Lower leg skin (tissue), 3 donors: ENCODE measurements around the gene NFKB2.

ENCODE experiments used
- POLR2A ChIP-seq, 2 donors: fragments of 450-650 bp; IDR thresholded peaks; one replicate each; pipeline ENCODE4 v1.6.1; 2016 to 2017; ENCODE audit warnings: antibody characterized with exemption in 2 of 2, mild to moderate bottlenecking in 1 of 2, moderate library complexity in 1 of 2
- TF ChIP-seq, protein P1 (sequence below), 3 donors: fragments of 450-650 bp; IDR thresholded peaks; one replicate each; pipeline ENCODE4 v1.5.1; 2016; ENCODE audit warnings: antibody characterized with exemption in 3 of 3, mild to moderate bottlenecking in 3 of 3, moderate library complexity in 2 of 3

DNA sequence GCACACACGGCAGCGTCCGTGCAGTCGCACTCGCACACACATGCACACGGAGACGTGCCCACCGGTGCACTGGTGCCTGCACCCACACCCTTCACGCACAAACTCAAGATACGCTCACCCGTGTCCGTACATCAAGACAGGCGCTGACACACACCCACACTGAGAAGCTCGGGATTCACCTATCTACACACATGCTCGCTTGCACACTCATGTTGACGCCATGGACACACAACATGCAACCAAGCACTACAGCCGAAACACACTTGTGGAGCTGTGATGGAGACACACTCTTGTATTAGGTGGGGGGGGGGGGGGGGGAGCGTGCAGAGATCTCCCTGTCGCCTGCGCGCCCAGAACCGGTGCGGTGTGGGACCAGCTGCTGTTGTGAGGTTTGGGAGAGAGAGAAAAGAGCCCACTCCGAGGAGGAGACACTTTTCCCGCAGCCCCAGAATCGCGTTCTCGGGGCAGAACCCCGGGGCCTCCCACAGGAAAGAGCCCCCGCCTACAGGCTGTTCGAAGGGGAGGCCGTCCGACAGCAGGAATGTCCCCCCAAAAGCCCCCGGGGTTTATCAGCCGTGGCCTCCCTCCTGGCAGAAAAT is 605 bp upstream of the NFKB2 start:
- TF ChIP-seq, protein P1, sequence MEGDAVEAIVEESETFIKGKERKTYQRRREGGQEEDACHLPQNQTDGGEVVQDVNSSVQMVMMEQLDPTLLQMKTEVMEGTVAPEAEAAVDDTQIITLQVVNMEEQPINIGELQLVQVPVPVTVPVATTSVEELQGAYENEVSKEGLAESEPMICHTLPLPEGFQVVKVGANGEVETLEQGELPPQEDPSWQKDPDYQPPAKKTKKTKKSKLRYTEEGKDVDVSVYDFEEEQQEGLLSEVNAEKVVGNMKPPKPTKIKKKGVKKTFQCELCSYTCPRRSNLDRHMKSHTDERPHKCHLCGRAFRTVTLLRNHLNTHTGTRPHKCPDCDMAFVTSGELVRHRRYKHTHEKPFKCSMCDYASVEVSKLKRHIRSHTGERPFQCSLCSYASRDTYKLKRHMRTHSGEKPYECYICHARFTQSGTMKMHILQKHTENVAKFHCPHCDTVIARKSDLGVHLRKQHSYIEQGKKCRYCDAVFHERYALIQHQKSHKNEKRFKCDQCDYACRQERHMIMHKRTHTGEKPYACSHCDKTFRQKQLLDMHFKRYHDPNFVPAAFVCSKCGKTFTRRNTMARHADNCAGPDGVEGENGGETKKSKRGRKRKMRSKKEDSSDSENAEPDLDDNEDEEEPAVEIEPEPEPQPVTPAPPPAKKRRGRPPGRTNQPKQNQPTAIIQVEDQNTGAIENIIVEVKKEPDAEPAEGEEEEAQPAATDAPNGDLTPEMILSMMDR (IDR thresholded peaks at IDR 0.05): no peak
- no peak for TF ChIP-seq POLR2A (IDR thresholded peaks at IDR 0.05)
